GM06990 (cell line): Measurements from ENCODE around the gene DPEP1.
"Not testable (repeated sequence)": the region's sequence is repeated elsewhere in the genome, so short reads cannot be mapped to it uniquely, and the experiment has no call there.

Experiments used
- DNase-seq: peaks from one replicate; pipeline ENCODE4 v3.0.0-alpha.2; 2011; ENCODE audit not compliant: insufficient read length; ENCODE audit errors: extremely low read depth
- H3K27me3 ChIP-seq: replicated peaks from 2 replicates; pipeline ENCODE4 v1.6.0; 2011; ENCODE audit warnings: low read length; ENCODE audit not compliant: control insufficient read depth, insufficient read depth
- H3K36me3 ChIP-seq: 2 replicates; pipeline ENCODE4 v1.5.1; 2011; ENCODE audit warnings: low read length; ENCODE audit not compliant: control insufficient read depth, insufficient read depth
- H3K4me3 ChIP-seq: replicated peaks from 2 replicates; pipeline ENCODE4 v1.5.1; 2011; ENCODE audit warnings: low read depth, mild to moderate bottlenecking, control low read depth, low read length
- CTCF ChIP-seq: IDR thresholded peaks from 2 replicates; pipeline ENCODE4 v1.5.1; 2011; ENCODE audit warnings: low read length, control low read depth, mild to moderate bottlenecking, inconsistent platforms; ENCODE audit not compliant: insufficient read depth, poor library complexity, severe bottlenecking

Gene DPEP1

DNA sequence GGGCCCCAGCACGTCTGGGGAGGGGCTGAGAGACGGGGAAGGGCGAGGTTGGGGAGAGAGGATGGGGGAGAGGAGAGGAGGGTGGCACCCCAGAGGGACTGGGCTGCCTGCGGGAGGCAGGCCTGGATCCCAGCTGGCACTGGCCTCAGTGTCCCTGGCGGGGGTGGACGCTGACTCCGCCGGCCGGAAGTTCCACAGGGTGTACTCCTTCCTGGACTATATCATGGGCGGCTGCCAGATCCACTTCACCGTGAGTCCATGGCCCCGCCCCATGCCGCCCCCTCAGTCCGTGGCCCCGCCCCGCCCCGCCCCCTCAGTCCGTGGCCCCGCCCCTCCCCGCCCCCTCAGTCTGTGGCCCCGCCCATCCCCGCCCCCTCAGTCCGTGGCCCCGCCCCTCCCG, 26.6 kb upstream of the DPEP1 start:
- Histone ChIP-seq H3K27me3 (no peaks in the 10 kb centered on the region), H3K36me3 (no peaks in the 10 kb centered on the region; the same call in 1 of the 2 replicates), H3K4me3 (no peak overlapping the region)
- no peak for DNase-seq
- TF ChIP-seq CTCF, result no peak

DNA sequence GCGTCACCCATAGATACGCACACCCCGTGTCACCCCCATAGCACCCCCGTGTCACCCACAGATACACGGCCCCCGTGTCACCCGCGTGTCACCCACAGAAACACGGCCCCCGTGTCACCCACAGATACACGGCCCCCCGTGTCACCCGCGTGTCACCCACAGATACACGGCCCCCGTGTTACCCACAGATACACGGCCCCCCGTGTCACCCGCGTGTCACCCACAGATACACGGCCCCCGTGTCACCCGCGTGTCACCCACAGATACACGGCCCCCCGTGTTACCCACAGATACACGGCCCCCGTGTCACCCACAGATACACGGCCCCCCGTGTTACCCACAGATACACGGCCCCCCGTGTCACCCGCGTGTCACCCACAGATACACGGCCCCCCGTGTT, 25.8 kb upstream of the DPEP1 start:
- H3K4me3 ChIP-seq, H3K36me3 ChIP-seq, DNase-seq, H3K27me3 ChIP-seq: not testable (repeated sequence)

DNA sequence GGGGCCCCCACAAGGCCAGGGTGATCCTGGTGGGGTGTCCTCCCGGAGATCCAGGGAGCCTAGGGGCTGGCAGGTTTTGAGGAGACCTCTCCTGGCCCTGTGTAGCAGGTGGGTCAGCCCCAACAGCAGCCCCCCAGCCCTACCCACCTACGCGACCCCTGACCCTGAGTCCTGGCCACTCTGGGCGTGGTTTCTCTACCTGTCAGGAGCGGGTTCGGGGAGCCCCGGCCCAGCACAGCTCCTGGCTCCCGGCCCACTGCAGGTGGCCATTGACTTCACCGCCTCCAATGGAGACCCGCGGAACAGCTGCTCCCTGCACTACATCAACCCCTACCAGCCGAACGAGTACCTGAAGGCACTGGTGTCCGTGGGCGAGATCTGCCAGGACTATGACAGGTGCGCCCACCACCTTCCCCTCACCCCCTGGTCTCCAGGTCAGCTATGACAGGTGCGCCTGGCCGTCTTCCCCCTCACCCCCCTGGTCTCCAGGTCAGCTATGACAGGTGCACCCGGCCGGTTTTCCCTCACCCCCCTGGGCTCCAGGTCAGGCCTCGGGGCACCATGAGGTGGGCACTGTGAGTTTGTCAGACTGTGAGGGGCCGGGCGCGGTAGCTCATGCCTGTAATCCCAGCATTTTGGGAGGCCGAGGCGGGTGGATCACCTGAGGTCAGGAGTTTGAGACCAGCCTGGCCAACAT, 24.9 kb upstream of the DPEP1 start:
- Histone ChIP-seq H3K36me3 (no peaks in the 10 kb centered on the region), H3K4me3 (no peak overlapping the region), H3K27me3 (no peaks in the 10 kb centered on the region)
- no peak for TF ChIP-seq CTCF
- DNase-seq, result no peak

- DNase-seq, result no peak
- Histone ChIP-seq H3K36me3 (no peaks in the 10 kb centered on the region), H3K27me3 (no peaks in the 10 kb centered on the region), H3K4me3 (no peak overlapping the region)
- no peak for TF ChIP-seq CTCF
Measured at GRCh38 chr16:89589241-89589926, 24.1 kb upstream of the DPEP1 start.

GRCh38 chr16:89593841-89594240, 19.6 kb upstream of the DPEP1 start:
- Histone ChIP-seq H3K4me3 (no peak overlapping the region), H3K36me3 (no peaks in the 10 kb centered on the region), H3K27me3 (no peaks in the 10 kb centered on the region)
- no peak for DNase-seq
- TF ChIP-seq CTCF, result no peak

DNA sequence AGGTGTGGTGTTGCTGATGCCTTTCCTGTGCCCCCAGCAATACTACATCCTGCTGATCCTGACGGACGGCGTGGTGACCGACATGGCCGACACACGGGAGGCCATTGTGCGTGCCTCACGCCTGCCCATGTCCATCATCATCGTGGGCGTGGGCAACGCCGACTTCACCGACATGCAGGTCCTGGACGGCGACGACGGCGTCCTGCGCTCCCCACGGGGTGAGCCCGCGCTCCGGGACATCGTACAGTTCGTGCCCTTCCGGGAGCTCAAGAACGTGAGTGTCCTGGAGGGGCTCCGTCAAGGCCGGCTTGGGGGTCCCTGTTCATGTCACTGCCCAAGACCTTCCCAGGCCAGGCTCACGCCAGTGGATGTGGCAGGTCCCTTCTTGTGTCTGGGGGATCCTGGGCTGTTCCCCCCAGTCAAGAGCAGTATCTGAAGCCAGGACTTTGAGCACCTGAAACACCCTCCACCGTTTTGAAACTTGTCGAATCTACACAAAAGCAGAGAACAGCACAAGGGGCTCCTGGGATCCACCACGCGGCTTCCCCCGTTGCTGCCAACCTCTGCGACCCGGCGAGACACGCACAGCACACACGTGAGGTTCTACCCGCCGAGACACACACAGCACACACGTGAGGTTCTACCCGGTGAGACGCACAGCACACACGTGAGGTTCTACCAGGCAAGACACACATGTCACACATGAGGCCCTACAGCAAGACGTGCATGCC, 17.9 kb upstream of the DPEP1 start:
- Histone ChIP-seq H3K27me3 (no peaks in the 10 kb centered on the region), H3K36me3 (no peaks in the 10 kb centered on the region), H3K4me3 (no peak overlapping the region)
- DNase-seq, result no peak
- TF ChIP-seq CTCF, result no peak
